HepG2 (cell line): ENCODE measurements around the gene GJD3. TPM values are rescaled to one million over a fixed set of nuclear protein-coding genes. Genes with fewer than 3 reads are reported as not detected.

Experiments
- AGO1 ChIP-seq: fragments of 200-400 bp; formaldehyde crosslinking; IDR thresholded peaks from 2 replicates; pipeline ENCODE4 v1.6.1; 2017; ENCODE audit warnings: mild to moderate bottlenecking, low read depth, low read length, moderate library complexity; ENCODE audit not compliant: poor library complexity, severe bottlenecking
- E2F1 ChIP-seq: sonication (generic); formaldehyde crosslinking; IDR thresholded peaks from 2 replicates; pipeline ENCODE4 v1.5.0; 2020; ENCODE audit warnings: missing genetic modification reagents
- GABPA ChIP-seq, 2 experiments: IDR thresholded peaks; 2 replicates each; pipeline ENCODE4 v1.6.1; 2011 to 2016; ENCODE audit warnings: low read depth in 2 of 2, low read length in 1 of 2, missing biosample characterization in 1 of 2, missing genetic modification characterization in 1 of 2
- MIER3 ChIP-seq: IDR thresholded peaks from 2 replicates; pipeline ENCODE4 v1.6.1; 2016; ENCODE audit warnings: missing compliant biosample characterization, borderline replicate concordance
- MIXL1 ChIP-seq: IDR thresholded peaks from 2 replicates; pipeline ENCODE4 v1.6.1; 2016
- NFYC ChIP-seq: IDR thresholded peaks from 2 replicates; pipeline ENCODE4 v1.6.1; 2016; ENCODE audit warnings: missing genetic modification reagents, missing compliant biosample characterization
- PHF20 ChIP-seq: sonication (generic); formaldehyde crosslinking; IDR thresholded peaks from 2 replicates; pipeline ENCODE4 v1.5.0; 2020; ENCODE audit warnings: mild to moderate bottlenecking, missing genetic modification reagents
- THAP9 ChIP-seq: sonication (generic); formaldehyde crosslinking; IDR thresholded peaks from 2 replicates; pipeline ENCODE4; 2020; ENCODE audit warnings: missing genetic modification reagents, mild to moderate bottlenecking, borderline replicate concordance
- THRA ChIP-seq: sonication (generic); formaldehyde crosslinking; IDR thresholded peaks from 2 replicates; pipeline ENCODE4 v1.4.0; 2020; ENCODE audit warnings: missing genetic modification reagents, borderline replicate concordance
- TRIM24 ChIP-seq: sonication (generic); formaldehyde crosslinking; IDR thresholded peaks from 2 replicates; pipeline ENCODE4 v1.8.0; 2022; ENCODE audit warnings: mild to moderate bottlenecking, missing genetic modification reagents
- ZNF207 ChIP-seq: fragments of 450-650 bp; IDR thresholded peaks from 2 replicates; pipeline ENCODE4 v1.6.1; 2016; ENCODE audit warnings: antibody characterized with exemption, borderline replicate concordance
- ZNF225 ChIP-seq: sonication (generic); formaldehyde crosslinking; IDR thresholded peaks from 2 replicates; pipeline ENCODE4 v1.4.0; 2020; ENCODE audit warnings: mild to moderate bottlenecking, missing genetic modification reagents
- ZNF256 ChIP-seq: sonication (generic); formaldehyde crosslinking; conservative IDR thresholded peaks from 2 replicates; pipeline ENCODE4 v1.4.0; 2020; ENCODE audit warnings: missing genetic modification reagents
- ZNF260 ChIP-seq: sonication (generic); formaldehyde crosslinking; IDR thresholded peaks from 2 replicates; pipeline ENCODE4 v1.4.0; 2020; ENCODE audit warnings: missing genetic modification reagents, low read depth, mild to moderate bottlenecking, borderline replicate concordance
- ZNF264 ChIP-seq: sonication (generic); formaldehyde crosslinking; IDR thresholded peaks from 2 replicates; pipeline ENCODE4 v1.4.0; 2020; ENCODE audit warnings: missing genetic modification reagents
- ZNF7 ChIP-seq: IDR thresholded peaks from 2 replicates; pipeline ENCODE4 v1.6.1; 2016; ENCODE audit warnings: missing biosample characterization, missing genetic modification reagents
- ZNF75D ChIP-seq: sonication (generic); formaldehyde crosslinking; IDR thresholded peaks from 2 replicates; pipeline ENCODE4 v1.8.1; 2023; ENCODE audit warnings: missing genetic modification reagents, mild to moderate bottlenecking, borderline replicate concordance
- ZNF761 ChIP-seq: sonication (generic); formaldehyde crosslinking; conservative IDR thresholded peaks from 2 replicates; pipeline ENCODE4 v1.4.0; 2020; ENCODE audit warnings: mild to moderate bottlenecking, missing genetic modification reagents
- polyA plus RNA-seq, 8 experiments: library from polyadenylated mRNA; depleted of rRNA in 3 of 8; stranded (reverse) in 7 of 8; unstranded in 1 of 8; fragments of >200 nt; fragmentation: Illumina TruSeq in 4 of 8; extraction: Trizol in 4 of 8; gene quantifications; 2 replicates each; pipeline versions ENCODE4 v1.2.1 to v1.2.3, GENCODE V29; 2011 to 2016; ENCODE audit warnings: low read depth in 4 of 8, missing spikeins in 1 of 8, mixed read lengths in 1 of 8; ENCODE audit not compliant: insufficient read depth in 1 of 8
- total RNA-seq, 5 experiments: library from RNA; depleted of rRNA; stranded (reverse); fragments of >200 nt; fragmentation: Illumina TruSeq; extraction: Trizol; gene quantifications; 2 replicates each; pipeline ENCODE4 v1.2.3, GENCODE V29; 2016; ENCODE audit warnings: low read depth in 1 of 5
- TF ChIP-seq, protein P1 (sequence below): sonication (generic); formaldehyde crosslinking; IDR thresholded peaks from 2 replicates; pipeline ENCODE4 v1.5.1; 2020; ENCODE audit warnings: missing genetic modification reagents, mild to moderate bottlenecking, borderline replicate concordance
- TF ChIP-seq, protein P2 (sequence below): sonication (generic); formaldehyde crosslinking; IDR thresholded peaks from 2 replicates; pipeline ENCODE4 v1.8.0; 2022; ENCODE audit warnings: missing genetic modification reagents, mild to moderate bottlenecking, moderate library complexity, borderline replicate concordance

The GJD3 gene
- total and polyA plus RNA-seq, 2 of the 13 experiments (the other 11 are each of a cell fraction or from before 2014, with no cell fraction given), result not detected

DNA sequence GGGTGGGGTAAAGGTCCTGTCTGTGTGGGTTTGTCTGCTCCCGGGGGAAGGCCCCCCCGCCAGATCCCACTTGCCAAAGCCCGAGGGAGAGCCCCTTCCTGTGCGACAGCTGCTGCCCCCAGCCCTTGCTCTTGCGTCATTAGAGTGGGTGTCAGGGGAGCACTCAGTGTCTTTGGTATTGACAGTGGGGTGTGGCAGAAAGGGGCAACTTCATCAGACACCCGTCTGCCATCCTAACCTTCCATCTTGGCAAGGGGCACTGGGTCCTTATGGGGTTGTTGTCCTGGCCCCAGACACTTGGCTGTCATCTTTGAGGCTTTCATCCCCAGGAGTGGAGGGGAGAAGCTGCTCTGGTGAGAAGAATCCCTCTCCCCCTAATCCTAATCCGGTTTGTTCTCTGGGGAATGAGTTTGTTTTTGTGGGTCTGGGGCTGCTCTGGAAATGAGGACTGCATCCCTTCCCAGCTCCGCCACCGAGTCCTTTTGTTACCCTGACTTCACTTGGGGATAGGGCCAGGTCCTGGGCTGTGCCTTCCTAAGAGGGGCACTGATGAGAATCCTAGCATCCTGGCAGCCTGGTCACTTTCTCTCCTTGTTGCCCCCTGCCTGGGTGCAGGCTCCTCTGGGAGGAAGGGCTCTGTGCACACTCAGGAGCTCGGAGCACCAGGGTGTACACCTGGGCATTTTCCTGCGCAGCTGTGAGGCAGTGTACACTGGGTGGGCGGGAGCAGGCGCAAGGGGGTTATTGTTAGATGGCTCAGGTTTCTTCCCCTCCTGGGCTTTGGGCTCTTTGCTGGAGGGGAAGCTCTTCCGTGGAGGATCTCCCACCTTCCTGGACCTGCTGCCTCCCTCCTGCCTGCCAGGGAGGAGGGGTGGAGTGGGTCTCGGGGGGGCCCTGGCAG is 21.1 kb downstream of the GJD3 start (continued):
- TF ChIP-seq THAP9 (no peak), GABPA (IDR thresholded peaks at IDR 0.05; ENCODE audit: low read depth, low read length) (no peak), GABPA (CRISPR knock-in tag; IDR thresholded peaks at IDR 0.05; ENCODE audit: low read depth) (no peak), ZNF75D (CRISPR knock-in tag) (no peak), ZNF207 (no peak), ZNF7 (CRISPR knock-in tag) (no peak), ZNF225 (CRISPR knock-in tag) (no peak), ZNF761 (CRISPR knock-in tag) (no peak), ZNF260 (CRISPR knock-in tag) (no peak), TRIM24 (no peak), ZNF256 (CRISPR knock-in tag) (no peak), E2F1 (CRISPR knock-in tag) (no peak), NFYC (no peak), MIER3 (CRISPR knock-in tag) (no peak), PHF20 (CRISPR knock-in tag) (no peak), ZNF264 (CRISPR knock-in tag) (no peak), MIXL1 (CRISPR knock-in tag) (no peak), AGO1 (no peak), THRA (CRISPR knock-in tag) (no peak)
- TF ChIP-seq, protein P1, sequence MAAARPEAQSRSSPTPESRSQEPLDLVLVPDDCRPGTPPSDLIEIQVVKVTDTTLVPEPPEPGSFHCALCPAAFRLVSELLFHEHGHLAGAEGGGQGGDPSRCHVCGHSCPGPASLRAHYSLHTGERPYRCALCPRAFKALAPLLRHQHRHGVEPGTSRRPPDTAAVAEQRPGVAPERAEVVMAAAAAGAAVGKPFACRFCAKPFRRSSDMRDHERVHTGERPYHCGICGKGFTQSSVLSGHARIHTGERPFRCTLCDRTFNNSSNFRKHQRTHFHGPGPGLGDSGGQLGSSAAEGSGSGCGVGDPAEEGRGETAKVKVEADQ (CRISPR knock-in tag), result no peak
- TF ChIP-seq, protein P2, sequence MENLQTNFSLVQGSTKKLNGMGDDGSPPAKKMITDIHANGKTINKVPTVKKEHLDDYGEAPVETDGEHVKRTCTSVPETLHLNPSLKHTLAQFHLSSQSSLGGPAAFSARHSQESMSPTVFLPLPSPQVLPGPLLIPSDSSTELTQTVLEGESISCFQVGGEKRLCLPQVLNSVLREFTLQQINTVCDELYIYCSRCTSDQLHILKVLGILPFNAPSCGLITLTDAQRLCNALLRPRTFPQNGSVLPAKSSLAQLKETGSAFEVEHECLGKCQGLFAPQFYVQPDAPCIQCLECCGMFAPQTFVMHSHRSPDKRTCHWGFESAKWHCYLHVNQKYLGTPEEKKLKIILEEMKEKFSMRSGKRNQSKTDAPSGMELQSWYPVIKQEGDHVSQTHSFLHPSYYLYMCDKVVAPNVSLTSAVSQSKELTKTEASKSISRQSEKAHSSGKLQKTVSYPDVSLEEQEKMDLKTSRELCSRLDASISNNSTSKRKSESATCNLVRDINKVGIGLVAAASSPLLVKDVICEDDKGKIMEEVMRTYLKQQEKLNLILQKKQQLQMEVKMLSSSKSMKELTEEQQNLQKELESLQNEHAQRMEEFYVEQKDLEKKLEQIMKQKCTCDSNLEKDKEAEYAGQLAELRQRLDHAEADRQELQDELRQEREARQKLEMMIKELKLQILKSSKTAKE (CRISPR knock-in tag), result 0 out of 2 replicates have a peak, but pooled peaks have one; percentile 10
